Lower lobe of right lung (tissue), 2 donors: ENCODE measurements around the gene HCN3. TPM values are rescaled to one million over a fixed set of nuclear protein-coding genes. Genes with fewer than 3 reads are reported as not detected.
"Not testable (repeated sequence)": the region's sequence is repeated elsewhere in the genome, so short reads cannot be mapped to it uniquely, and the experiment has no call there.

Source experiments
- ATAC-seq, 2 donors: fragments of 200-7000 bp; cut with Tn5 transposase; one replicate each; pipeline ENCODE4 v1.9.1; 2020 to 2022; ENCODE audit warnings: mild to moderate bottlenecking in 2 of 2, moderate library complexity in 2 of 2
- DNase-seq: peaks from one replicate; pipeline ENCODE4 v3.0.0-alpha.2; 2020
- H3K27ac ChIP-seq: fragments of 200-600 bp; one replicate; pipeline ENCODE4 v1.8.0; 2022
- H3K27me3 ChIP-seq: fragments of 200-600 bp; one replicate; pipeline ENCODE4 v1.8.0; 2022; ENCODE audit warnings: low read depth
- H3K36me3 ChIP-seq: fragments of 200-600 bp; one replicate; pipeline ENCODE4 v1.8.0; 2022; ENCODE audit warnings: mild to moderate bottlenecking
- H3K4me1 ChIP-seq: fragments of 200-600 bp; one replicate; pipeline ENCODE4 v1.8.0; 2022
- H3K4me3 ChIP-seq: fragments of 200-600 bp; one replicate; pipeline ENCODE4 v1.8.0; 2022; ENCODE audit warnings: mild to moderate bottlenecking
- H3K9me3 ChIP-seq: fragments of 200-600 bp; one replicate; pipeline ENCODE4 v1.8.0; 2022
- CTCF ChIP-seq: fragments of 200-600 bp; IDR thresholded peaks from one replicate; pipeline ENCODE4 v1.8.0; 2022; ENCODE audit warnings: antibody characterized with exemption, mild to moderate bottlenecking
- intact Hi-C: fragments of 100-400 bp; cut with DNase I; formaldehyde crosslinking; loops from one replicate; pipeline ENCODE4 v1.11.0; 2022
- total RNA-seq: library from RNA; stranded (reverse); fragmentation: NEBNext Ultra II Directional; extraction: Animal tissue kit (Norgen Biotek cat#: 25700); gene quantifications from one replicate; pipeline ENCODE4 v1.2.1, GENCODE V29; 2021
- donor health status: DM: no; HTN: yes; CAD: no; lungs with severe emphysema.

The HCN3 gene
- total RNA-seq, 1 donor from 2014 or later, result 4.2 TPM

- DNase-seq, result no peak
- no peaks in the 10 kb centered on the region for H3K9me3 ChIP-seq
- intact Hi-C loops, result no loop called here
- peaks cover 27% of the 10 kb centered on the region for H3K36me3 ChIP-seq
- peaks cover 33% of the 10 kb centered on the region for H3K4me1 ChIP-seq
- H3K27ac ChIP-seq, result peak overlapping the region; percentile 29
- no peaks in the 10 kb centered on the region for H3K27me3 ChIP-seq
- TF ChIP-seq CTCF, result no peak
- H3K4me3 ChIP-seq, result peak overlapping the region; percentile 54
- peak; percentile 55 to 62 for ATAC-seq
Measured at GRCh38 chr1:155241069-155241679, 36.1 kb upstream of the HCN3 start.

GRCh38 chr1:155241841-155242264 is 35.4 kb upstream of the HCN3 start:
- H3K4me1 ChIP-seq, result peaks cover 33% of the 10 kb centered on the region
- no peak for TF ChIP-seq CTCF
- H3K27ac ChIP-seq, result peak overlapping the region; percentile 29
- H3K27me3 ChIP-seq, result no peaks in the 10 kb centered on the region
- DNase-seq, result no peak
- intact Hi-C loops, result no loop called here
- H3K9me3 ChIP-seq, result no peaks in the 10 kb centered on the region
- ATAC-seq, result peak; percentile 2 to 15
- H3K4me3 ChIP-seq, result no peak overlapping the region
- peaks cover 21% of the 10 kb centered on the region for H3K36me3 ChIP-seq

DNA sequence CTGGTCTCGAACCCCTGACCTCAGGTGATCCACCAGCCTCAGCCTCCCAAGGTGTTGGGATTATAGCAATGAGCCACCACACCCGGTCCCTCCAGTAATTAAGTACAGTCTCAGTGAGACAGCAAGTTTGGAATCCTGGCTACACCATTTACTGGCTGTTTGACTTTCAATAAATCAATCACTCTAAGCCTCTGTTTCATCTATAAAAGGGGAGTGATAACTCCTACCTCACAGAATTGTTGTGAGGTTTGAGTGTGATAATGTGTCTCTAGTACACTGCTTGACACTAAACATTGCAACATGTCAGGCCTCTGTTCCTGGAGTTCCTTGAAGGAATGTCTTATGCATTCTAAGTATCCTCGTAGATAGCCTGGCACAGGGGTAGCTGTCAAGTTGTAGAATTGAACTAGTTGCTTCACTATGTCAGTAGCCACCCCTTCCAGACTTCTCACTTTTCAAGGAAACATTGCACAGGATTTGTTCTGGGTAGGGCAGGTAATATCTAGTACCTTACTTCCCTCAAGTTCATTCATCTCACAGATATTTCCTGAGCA is 34.4 kb upstream of the HCN3 start:
- no peak for TF ChIP-seq CTCF
- H3K4me1 ChIP-seq, result peaks cover 33% of the 10 kb centered on the region
- peak overlapping the region; percentile 80 for H3K4me3 ChIP-seq
- H3K27me3 ChIP-seq, result no peaks in the 10 kb centered on the region
- DNase-seq (no peak), ATAC-seq (no peak)
- no peaks in the 10 kb centered on the region for H3K9me3 ChIP-seq
- H3K36me3 ChIP-seq, result peaks cover 18% of the 10 kb centered on the region
- intact Hi-C loops, result no loop called here
- peak overlapping the region; percentile 93 for H3K27ac ChIP-seq

DNA sequence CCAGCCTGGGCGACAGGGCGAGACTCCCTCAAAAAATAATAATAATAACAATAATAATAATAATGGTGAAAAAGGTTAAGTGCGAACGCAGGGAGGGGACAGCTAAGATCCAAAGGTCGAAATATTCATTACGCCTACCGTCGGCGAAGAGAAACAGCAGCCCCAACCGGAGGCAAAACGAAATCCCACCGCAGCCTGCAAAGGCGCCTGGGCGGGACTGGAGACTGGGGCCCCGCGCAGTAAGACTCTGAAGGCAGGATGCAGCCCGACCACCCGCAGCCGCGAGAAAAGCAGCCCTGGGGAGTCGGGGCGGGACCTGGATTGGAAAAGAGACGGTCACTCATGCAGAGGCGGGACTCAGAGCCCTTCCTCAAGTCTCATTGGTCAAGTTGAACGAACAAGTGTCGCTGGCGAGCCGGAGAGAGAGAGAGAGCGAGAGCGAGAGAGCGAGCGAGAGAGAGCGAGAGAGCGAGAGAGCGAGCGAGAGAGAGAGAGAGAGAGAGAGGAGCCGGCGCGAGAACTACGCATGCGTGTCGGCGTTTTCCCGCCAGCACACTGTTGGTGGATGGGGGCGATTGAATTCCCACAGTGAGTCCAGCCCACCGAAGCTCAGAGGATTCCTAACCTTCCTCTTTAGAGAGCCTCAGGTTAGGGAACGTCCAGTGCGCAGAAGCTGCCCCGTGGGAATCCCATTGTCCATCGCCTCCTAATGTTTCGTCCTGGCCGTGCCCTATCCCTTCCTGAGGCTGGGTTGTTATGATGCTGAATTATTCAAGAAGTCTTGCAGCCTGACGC is 32.7 kb upstream of the HCN3 start:
- DNase-seq (peak; percentile 96), ATAC-seq (peak; percentile 95)
- H3K9me3 ChIP-seq, result no peaks in the 10 kb centered on the region
- intact Hi-C loops, result no loop called here
- peaks cover 33% of the 10 kb centered on the region for H3K4me1 ChIP-seq
- H3K36me3 ChIP-seq, result peaks cover 10% of the 10 kb centered on the region
- no peak for TF ChIP-seq CTCF
- H3K4me3 ChIP-seq, result peak overlapping the region; percentile 80
- peak overlapping the region; percentile 93 for H3K27ac ChIP-seq
- no peaks in the 10 kb centered on the region for H3K27me3 ChIP-seq

GRCh38 chr1:155245163-155245524 is 32.1 kb upstream of the HCN3 start:
- peak overlapping the region; percentile 93 for H3K27ac ChIP-seq
- peak overlapping the region; percentile 80 for H3K4me3 ChIP-seq
- no peaks in the 10 kb centered on the region for H3K9me3 ChIP-seq
- ATAC-seq, result no peak
- intact Hi-C loops, result no loop called here
- TF ChIP-seq CTCF, result no peak
- H3K36me3 ChIP-seq, result peaks cover 9% of the 10 kb centered on the region
- DNase-seq, result no peak
- H3K27me3 ChIP-seq, result no peaks in the 10 kb centered on the region
- peaks cover 33% of the 10 kb centered on the region for H3K4me1 ChIP-seq

- ATAC-seq, H3K27ac ChIP-seq: not testable (repeated sequence)
Measured at GRCh38 chr1:155246796-155247195, 30.5 kb upstream of the HCN3 start.

More at GRCh38 chr1:155246796-155247195, 30.5 kb upstream of the HCN3 start:
- H3K27me3 ChIP-seq, DNase-seq, intact Hi-C loops, H3K9me3 ChIP-seq, H3K4me3 ChIP-seq, H3K36me3 ChIP-seq: not testable (repeated sequence)
- peaks cover 31% of the 10 kb centered on the region for H3K4me1 ChIP-seq
